Gastrocnemius medialis (tissue), 4 donors: ENCODE results near the gene EEF1AKMT2. TPM values are rescaled to one million over a fixed set of nuclear protein-coding genes. Genes with fewer than 3 reads are reported as not detected.
"Not testable (repeated sequence)": the region's sequence is repeated elsewhere in the genome, so short reads cannot be mapped to it uniquely, and the experiment has no call there.

Experiments used
- ATAC-seq, 2 donors: fragments of 150-250 bp; one replicate each; pipeline ENCODE4 v1.9.1; 2016
- DNase-seq, 2 donors: peaks; one replicate each; pipeline ENCODE4 v3.0.0-alpha.2; 2019
- H3K27ac ChIP-seq, 4 donors: fragments of 200-600 bp; sonication (generic); 1 replicate in 1 of 4; 2 replicates in 3 of 4; pipeline ENCODE4 v1.5.1; 2016 to 2018; ENCODE audit warnings: mild to moderate bottlenecking in 2 of 4, moderate library complexity in 1 of 4
- H3K27me3 ChIP-seq, 3 donors: fragments of 200-600 bp; sonication (generic) in 2 of 3; 1 replicate in 1 of 3; 2 replicates in 2 of 3; pipeline versions ENCODE4 v1.5.1 to v1.6.0; 2016 to 2019; ENCODE audit warnings: mild to moderate bottlenecking in 1 of 3, moderate library complexity in 1 of 3
- H3K36me3 ChIP-seq, 2 donors: fragments of 200-600 bp; sonication (generic) in 1 of 2; one replicate each; pipeline ENCODE4 v1.5.1; 2017 to 2018
- H3K4me1 ChIP-seq, 2 donors: fragments of 200-600 bp; sonication (generic) in 1 of 2; one replicate each; pipeline ENCODE4 v1.5.1; 2016 to 2017; ENCODE audit warnings: mild to moderate bottlenecking in 2 of 2
- H3K4me3 ChIP-seq, 4 donors: fragments of 200-600 bp; sonication (generic) in 3 of 4; 1 replicate in 1 of 4; 2 replicates in 3 of 4; pipeline ENCODE4 v1.5.1; 2016 to 2019; ENCODE audit warnings: mild to moderate bottlenecking in 2 of 4
- H3K9me3 ChIP-seq, 3 donors: fragments of 200-600 bp; sonication (generic) in 2 of 3; 1 replicate in 1 of 3; 2 replicates in 2 of 3; pipeline ENCODE4 v1.5.1; 2016 to 2019
- CTCF ChIP-seq, 5 experiments: fragments of 450-650 bp in 3 of 5; fragments of 200-600 bp in 2 of 5; sonication (generic) in 2 of 5; IDR thresholded peaks in 4 of 5; conservative IDR thresholded peaks in 1 of 5; 1 replicate in 4 of 5; 2 replicates in 1 of 5; pipeline ENCODE4 v1.5.1; 2016 to 2019; ENCODE audit warnings: antibody characterized with exemption in 5 of 5, mild to moderate bottlenecking in 3 of 5, moderate library complexity in 3 of 5
- POLR2A ChIP-seq, 2 donors: fragments of 450-650 bp; IDR thresholded peaks; one replicate each; pipeline ENCODE4 v1.6.1; 2017; ENCODE audit warnings: antibody characterized with exemption in 2 of 2, mild to moderate bottlenecking in 2 of 2, moderate library complexity in 2 of 2
- in situ Hi-C, 4 donors: fragments of 200-750 bp; cut with MboI; loops; one replicate each; pipeline versions ENCODE4 v1.15.0 to v1.8.0; 2017; ENCODE audit warnings: low sequenced_read_pairs in 4 of 4
- intact Hi-C: fragments of 100-400 bp; cut with DNase I; formaldehyde crosslinking; loops from one replicate; pipeline ENCODE4 v1.15.1; 2023; ENCODE audit warnings: low total_unique reads
- total RNA-seq, 4 donors: library from RNA; depleted of rRNA; stranded (reverse); fragments of >200 nt; gene quantifications; one replicate each; pipeline versions ENCODE4 v1.1.0 to v1.2.3, GENCODE V29; 2016

EEF1AKMT2 gene
- total RNA-seq, 4 donors from 2014 or later: 7.9 to 13.5 (median 9.6) TPM

- ATAC-seq (no peak), DNase-seq (no peak)
- no peaks in the 10 kb centered on the region for H3K9me3 ChIP-seq
- no peaks in the 10 kb centered on the region for H3K27me3 ChIP-seq
- H3K27ac ChIP-seq: no peak overlapping the region
- intact Hi-C loops: loop anchor here (5.0 kb wide), 2 partner anchors 197 to 307 kb away; no protein-coding TSS in a partner anchor
- H3K4me1 ChIP-seq: peaks cover 6 to 8% of the 10 kb centered on the region in 2 donors
- H3K4me3 ChIP-seq: no peak overlapping the region
- in situ Hi-C loops: loop anchor here in 3 of 4 donors (5.0 to 25.0 kb wide), 2 partner anchors 292 to 302 kb away; no protein-coding TSS in a partner anchor
- H3K36me3 ChIP-seq: peaks cover 3 to 71% of the 10 kb centered on the region in 2 donors
- TF ChIP-seq CTCF (IDR thresholded peaks at IDR 0.05 in 4 of 5, conservative IDR thresholded peaks at IDR 0.05 in 1 of 5) (no peak), POLR2A (IDR thresholded peaks at IDR 0.05) (no peak)
Measured at GRCh38 chr10:124829447-124830115, 37.9 kb upstream of the EEF1AKMT2 start.

GRCh38 chr10:124827474-124827873, 35.8 kb upstream of the EEF1AKMT2 start:
- Histone ChIP-seq H3K4me3 (no peak overlapping the region), H3K9me3 (no peaks in the 10 kb centered on the region), H3K36me3 (peaks cover 3 to 57% of the 10 kb centered on the region in 2 donors), H3K27ac (no peak overlapping the region), H3K27me3 (no peaks in the 10 kb centered on the region), H3K4me1 (peaks cover 6 to 8% of the 10 kb centered on the region in 2 donors)
- in situ Hi-C loops: loop anchor here in 3 of 4 donors (5.0 to 25.0 kb wide), 2 partner anchors 290 to 300 kb away; no protein-coding TSS in a partner anchor
- intact Hi-C loops: loop anchor here (5.0 kb wide), 2 partner anchors 195 to 305 kb away; no protein-coding TSS in a partner anchor
- ATAC-seq (no peak), DNase-seq (no peak)
- peak in 4 of 5 experiments; percentile 34 to 62 (median 58) for TF ChIP-seq CTCF (IDR thresholded peaks at IDR 0.05 in 4 of 5, conservative IDR thresholded peaks at IDR 0.05 in 1 of 5)
- no peak for TF ChIP-seq POLR2A (IDR thresholded peaks at IDR 0.05)

GRCh38 chr10:124826262-124826661, 34.6 kb upstream of the EEF1AKMT2 start:
- Histone ChIP-seq H3K9me3 (no peaks in the 10 kb centered on the region), H3K27me3 (no peaks in the 10 kb centered on the region), H3K4me1 (peaks cover 6 to 8% of the 10 kb centered on the region in 2 donors), H3K4me3 (no peak overlapping the region), H3K36me3 (peaks cover 0 to 56% of the 10 kb centered on the region in 2 donors), H3K27ac (peak overlapping the region in 2 of 4 donors; percentile 4 to 42)
- in situ Hi-C loops (loop anchor here in 3 of 4 donors (5.0 to 25.0 kb wide), 2 partner anchors 289 to 299 kb away; no protein-coding TSS in a partner anchor), intact Hi-C loops (loop anchor here (5.0 kb wide), 2 partner anchors 194 to 304 kb away; no protein-coding TSS in a partner anchor)
- DNase-seq (no peak), ATAC-seq (no peak)
- no peak for TF ChIP-seq POLR2A (IDR thresholded peaks at IDR 0.05)
- no peak for TF ChIP-seq CTCF (IDR thresholded peaks at IDR 0.05 in 4 of 5, conservative IDR thresholded peaks at IDR 0.05 in 1 of 5)

- ATAC-seq: no peak
- intact Hi-C loops: loop anchor here (5.0 kb wide), 2 partner anchors 193 to 303 kb away; no protein-coding TSS in a partner anchor
- H3K36me3 ChIP-seq: peaks cover 0 to 57% of the 10 kb centered on the region in 2 donors
Measured at GRCh38 chr10:124825702-124826101, 34.0 kb upstream of the EEF1AKMT2 start.

GRCh38 chr10:124824932-124825331, 33.2 kb upstream of the EEF1AKMT2 start:
- intact Hi-C loops: loop anchor here (5.0 kb wide), 2 partner anchors 193 to 303 kb away; no protein-coding TSS in a partner anchor

More at GRCh38 chr10:124825702-124826101, 34.0 kb upstream of the EEF1AKMT2 start:
- in situ Hi-C loops: loop anchor here in 3 of 4 donors (5.0 to 25.0 kb wide), 2 partner anchors 288 to 298 kb away; no protein-coding TSS in a partner anchor
- Histone ChIP-seq H3K9me3 (no peaks in the 10 kb centered on the region), H3K4me1 (peaks cover 6 to 8% of the 10 kb centered on the region in 2 donors), H3K27ac (peak overlapping the region in 2 of 4 donors; percentile 4 to 42), H3K27me3 (no peaks in the 10 kb centered on the region), H3K4me3 (no peak overlapping the region)
- TF ChIP-seq CTCF (IDR thresholded peaks at IDR 0.05 in 4 of 5, conservative IDR thresholded peaks at IDR 0.05 in 1 of 5) (no peak), POLR2A (IDR thresholded peaks at IDR 0.05) (no peak)
- DNase-seq: no peak

More at GRCh38 chr10:124824932-124825331, 33.2 kb upstream of the EEF1AKMT2 start:
- not testable (repeated sequence) for H3K27me3 ChIP-seq, H3K4me1 ChIP-seq, H3K4me3 ChIP-seq, H3K9me3 ChIP-seq
- ATAC-seq (peak; percentile 54 to 57), DNase-seq (peak in 1 of 2 donors; percentile 53)
- Histone ChIP-seq H3K27ac (peak overlapping the region; percentile 4 to 60 (median 34)), H3K36me3 (peaks cover 0 to 58% of the 10 kb centered on the region in 2 donors)
- in situ Hi-C loops: loop anchor here in 3 of 4 donors (5.0 to 25.0 kb wide), 2 partner anchors 288 to 298 kb away; no protein-coding TSS in a partner anchor
